Stromal cell of bone marrow (primary cell): Measurements from ENCODE around the gene SLC15A3.
A peak's percentile ranks its signal among the peaks of the same experiment; 100 is the strongest.

ENCODE experiments used
- DNase-seq: peaks from one replicate; pipeline ENCODE4 v3.0.0-alpha.2; 2012; ENCODE audit warnings: low read depth

Gene SLC15A3

GRCh38 chr11:60951904-60952741, at the start of gene SLC15A3:
Gene SLC15A3, minus strand, starts transcription at chr11:60952176. Its CDS starts 625 bp downstream, at chr11:60951551.
- DNase-seq, result peak; percentile 31

GRCh38 chr11:61000426-61000825, 48.5 kb upstream of the SLC15A3 start:
- no peak for DNase-seq

- DNase-seq, result no peak
These were observed 44.6 kb upstream of the SLC15A3 start for GRCh38 chr11:60996381-60997138.

- no peak for DNase-seq
These were observed 43.8 kb upstream of the SLC15A3 start for GRCh38 chr11:60995798-60996197.

- DNase-seq, result no peak
These were observed 42.6 kb upstream of the SLC15A3 start for GRCh38 chr11:60994541-60995080.

- no peak for DNase-seq
These were observed 41.6 kb upstream of the SLC15A3 start for GRCh38 chr11:60993615-60994014.

- no peak for DNase-seq
These were observed 41.0 kb upstream of the SLC15A3 start for GRCh38 chr11:60992842-60993409.

GRCh38 chr11:60991457-60991856, 39.5 kb upstream of the SLC15A3 start:
- DNase-seq, result no peak

- DNase-seq, result no peak
These were observed 37.2 kb upstream of the SLC15A3 start for GRCh38 chr11:60989093-60989650.

GRCh38 chr11:60988658-60989057, 36.7 kb upstream of the SLC15A3 start:
- no peak for DNase-seq

GRCh38 chr11:60987577-60988277, 35.8 kb upstream of the SLC15A3 start:
- no peak for DNase-seq

GRCh38 chr11:60985991-60986915, 34.3 kb upstream of the SLC15A3 start:
- no peak for DNase-seq

- no peak for DNase-seq
These were observed 33.5 kb upstream of the SLC15A3 start for GRCh38 chr11:60985501-60985900.

GRCh38 chr11:60984636-60985035, 32.7 kb upstream of the SLC15A3 start:
- DNase-seq, result no peak

- DNase-seq, result no peak
These were observed 32.2 kb upstream of the SLC15A3 start for GRCh38 chr11:60984149-60984548.

GRCh38 chr11:60982184-60982583, 30.2 kb upstream of the SLC15A3 start:
- no peak for DNase-seq

GRCh38 chr11:60981515-60981914, 29.5 kb upstream of the SLC15A3 start:
- DNase-seq, result no peak

- no peak for DNase-seq
These were observed 26.8 kb upstream of the SLC15A3 start for GRCh38 chr11:60978546-60979380.

GRCh38 chr11:60977836-60978235, 25.9 kb upstream of the SLC15A3 start:
- no peak for DNase-seq

GRCh38 chr11:60977224-60977623, 25.2 kb upstream of the SLC15A3 start:
- no peak for DNase-seq
